WI38 (cell line): Measurements from ENCODE around the gene CAMKK2.

Experiments
- H3K4me3 ChIP-seq: 2 replicates; pipeline ENCODE4 v1.5.1; 2011; ENCODE audit warnings: low read depth, mild to moderate bottlenecking, control low read depth, low read length
- CTCF ChIP-seq: IDR thresholded peaks from 2 replicates; pipeline ENCODE4 v1.5.1; 2012; ENCODE audit warnings: low read depth, mild to moderate bottlenecking, control low read depth, low read length

Gene CAMKK2

GRCh38 chr12:121274036-121274763 lies 22.3 kb downstream of the CAMKK2 start:
- H3K4me3 ChIP-seq: no peak overlapping the region
- no peak for TF ChIP-seq CTCF

GRCh38 chr12:121273364-121273896 lies 23.1 kb downstream of the CAMKK2 start:
- no peak overlapping the region for H3K4me3 ChIP-seq
- no peak for TF ChIP-seq CTCF

- no peak for TF ChIP-seq CTCF
- H3K4me3 ChIP-seq: no peak overlapping the region
These were observed 28.7 kb downstream of the CAMKK2 start for GRCh38 chr12:121267822-121268221.

GRCh38 chr12:121264951-121265515 lies 31.5 kb downstream of the CAMKK2 start:
- no peak for TF ChIP-seq CTCF
- no peak overlapping the region for H3K4me3 ChIP-seq

- H3K4me3 ChIP-seq: no peak overlapping the region
- TF ChIP-seq CTCF: no peak
These were observed 32.4 kb downstream of the CAMKK2 start for GRCh38 chr12:121264135-121264534.

GRCh38 chr12:121263206-121263935 lies 33.1 kb downstream of the CAMKK2 start:
- TF ChIP-seq CTCF: no peak
- H3K4me3 ChIP-seq: no peak overlapping the region

- H3K4me3 ChIP-seq: no peak overlapping the region
- no peak for TF ChIP-seq CTCF
These were observed 35.1 kb downstream of the CAMKK2 start for GRCh38 chr12:121261398-121261797.
